ENCODE results near the gene PLOD1.
A peak's percentile ranks its signal among the peaks of the same experiment; 100 is the strongest.
"Not testable (repeated sequence)": the region's sequence is repeated elsewhere in the genome, so short reads cannot be mapped to it uniquely, and the experiment has no call there.

PLOD1 gene

DNA sequence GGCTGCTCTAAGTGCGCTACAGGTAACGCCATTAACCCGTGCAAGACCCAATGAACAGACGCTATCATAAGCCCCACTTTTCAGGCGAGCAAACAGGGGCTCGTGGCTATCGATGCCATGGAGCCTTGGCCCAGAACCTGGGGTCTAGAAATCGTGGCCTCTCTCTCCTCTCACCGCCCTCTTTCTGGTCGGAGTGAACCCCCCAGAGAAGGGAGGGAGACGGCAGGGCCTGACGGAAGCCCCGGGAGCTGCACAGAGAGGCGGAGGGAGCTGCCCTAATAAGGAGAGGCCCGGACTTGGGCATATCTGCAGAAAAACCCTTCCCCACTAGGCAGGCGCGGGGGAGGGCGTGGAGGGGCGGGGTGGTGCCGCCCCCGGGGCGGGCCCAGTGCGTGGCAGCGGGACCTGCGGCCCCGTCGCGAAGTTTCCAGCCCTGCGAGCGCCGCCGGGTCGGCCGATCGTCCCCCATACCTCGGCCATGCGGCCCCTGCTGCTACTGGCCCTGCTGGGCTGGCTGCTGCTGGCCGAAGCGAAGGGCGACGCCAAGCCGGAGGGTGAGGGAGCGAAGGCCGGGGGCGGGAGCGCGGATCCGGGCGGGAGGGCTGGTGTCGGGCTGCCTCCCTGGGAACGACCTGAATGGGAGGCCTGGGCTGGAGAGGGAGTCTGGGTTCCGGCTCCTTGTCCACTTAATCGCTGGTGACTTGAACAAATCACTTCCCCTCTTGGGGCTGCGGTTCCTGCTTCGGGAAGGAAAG is at the start of gene PLOD1:
PLOD1 (plus strand) TSS at position 416 of the 755 bp plus-strand sequence; CDS start at position 479, 63 bp downstream.
- peak; percentile 75 to 78 (median 75) for DNase-seq (ENCODE audit: low read depth in 3 of 3)

DNA sequence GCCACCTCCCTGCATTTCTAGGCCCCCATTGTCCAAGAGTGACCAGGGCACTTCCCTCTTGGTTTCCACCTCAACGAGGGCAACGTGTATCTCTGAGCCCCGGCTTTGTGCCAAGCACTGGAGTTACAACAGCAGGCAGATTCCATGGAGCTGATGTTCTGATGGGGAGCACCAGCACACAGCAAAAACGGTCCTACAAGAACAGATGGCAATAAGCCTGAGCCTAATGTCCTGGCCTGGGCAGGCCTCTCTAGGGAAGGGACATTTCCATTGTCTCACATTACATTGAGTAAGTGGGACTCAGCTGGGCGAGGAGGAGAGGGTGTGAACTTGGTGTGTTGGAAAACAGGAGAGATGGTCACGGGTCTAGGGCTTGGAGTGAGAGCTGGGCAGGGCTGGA is 48.6 kb upstream of the PLOD1 start:
- no peak for DNase-seq (ENCODE audit: low read depth in 3 of 3)

DNA sequence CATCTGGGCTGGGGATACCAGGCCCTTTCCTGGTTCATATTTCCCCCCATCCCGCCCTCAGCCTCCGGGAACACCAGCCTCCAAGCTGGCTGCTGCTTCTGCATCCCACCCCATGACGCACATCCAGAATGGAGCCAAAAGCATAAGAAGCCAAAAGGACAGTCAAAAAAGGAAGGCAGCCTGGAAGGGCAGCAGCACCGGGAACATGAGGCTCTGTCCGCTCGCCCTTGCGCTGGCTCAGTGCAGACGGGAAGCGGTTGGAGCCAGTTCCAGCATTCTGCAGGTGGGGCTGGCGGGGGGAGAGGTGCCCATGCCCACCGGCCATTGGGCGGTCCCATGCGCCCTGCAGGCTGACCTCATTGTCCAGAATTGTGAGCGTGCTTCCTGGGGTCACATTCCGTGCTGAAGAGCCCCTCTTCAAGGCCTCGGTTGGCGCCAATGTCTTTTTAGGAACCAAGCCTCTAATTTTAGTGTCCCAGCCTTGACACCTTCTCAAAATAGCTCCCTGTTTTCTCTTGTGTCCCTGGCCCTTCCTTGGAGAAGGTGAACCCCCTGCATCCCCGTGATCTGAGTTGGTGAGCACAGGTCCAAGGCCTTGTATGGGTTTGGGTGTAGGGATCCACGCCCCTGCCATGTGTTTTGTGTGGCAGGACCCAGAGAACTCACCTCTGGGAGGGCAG is 47.4 kb upstream of the PLOD1 start:
- no peak for DNase-seq (ENCODE audit: low read depth in 3 of 3)

DNA sequence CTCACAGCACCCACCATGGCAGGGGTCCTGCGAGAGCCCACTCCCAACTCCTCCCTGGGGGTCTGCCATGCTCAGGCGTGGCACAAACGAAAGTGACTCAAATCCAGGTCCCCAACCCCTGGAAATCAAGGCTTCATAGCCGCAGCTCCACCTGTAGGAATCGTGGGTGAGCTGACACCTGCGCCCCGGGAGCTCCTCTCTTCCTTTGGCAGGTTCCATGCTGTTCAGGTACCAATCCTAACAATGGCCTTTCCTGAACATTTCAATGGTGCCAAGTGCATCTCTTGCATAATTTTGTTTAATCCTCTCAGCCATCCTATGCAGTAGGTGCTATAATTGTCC is 46.9 kb upstream of the PLOD1 start:
- DNase-seq (ENCODE audit: low read depth in 3 of 3), result no peak

DNA sequence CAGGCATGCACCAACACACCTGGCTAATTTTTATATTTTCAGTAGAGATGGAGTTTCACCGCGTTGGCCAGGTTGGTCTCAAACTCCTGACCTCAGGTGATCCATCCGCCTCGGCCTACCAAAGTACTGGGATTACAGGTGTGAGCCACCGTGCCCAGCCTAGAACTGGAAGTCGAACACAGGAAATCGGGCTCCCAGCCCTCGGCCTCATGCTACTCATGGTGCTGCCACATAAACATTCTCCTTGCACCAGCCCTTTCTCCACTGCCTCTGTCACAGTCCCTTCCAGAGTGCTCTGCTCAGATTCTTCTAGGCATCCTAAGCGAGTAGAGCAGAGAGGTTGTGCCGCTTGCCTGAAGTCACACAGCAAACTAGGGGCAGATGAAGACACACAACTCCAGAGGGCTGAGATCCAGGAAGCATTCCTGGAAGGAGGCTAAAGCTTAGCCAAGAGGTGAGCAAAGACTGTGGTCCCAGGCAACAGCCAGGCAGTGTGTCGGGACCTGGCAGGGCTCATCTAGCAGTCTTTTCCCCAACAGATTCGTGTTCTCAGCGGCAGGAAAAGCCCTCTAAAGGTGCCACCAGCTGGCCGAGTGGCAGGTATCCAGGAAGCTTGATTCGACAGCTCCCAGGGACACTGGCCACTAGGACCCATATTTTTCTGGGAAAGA is 46.2 kb upstream of the PLOD1 start:
- no peak for DNase-seq (ENCODE audit: low read depth in 3 of 3)

DNA sequence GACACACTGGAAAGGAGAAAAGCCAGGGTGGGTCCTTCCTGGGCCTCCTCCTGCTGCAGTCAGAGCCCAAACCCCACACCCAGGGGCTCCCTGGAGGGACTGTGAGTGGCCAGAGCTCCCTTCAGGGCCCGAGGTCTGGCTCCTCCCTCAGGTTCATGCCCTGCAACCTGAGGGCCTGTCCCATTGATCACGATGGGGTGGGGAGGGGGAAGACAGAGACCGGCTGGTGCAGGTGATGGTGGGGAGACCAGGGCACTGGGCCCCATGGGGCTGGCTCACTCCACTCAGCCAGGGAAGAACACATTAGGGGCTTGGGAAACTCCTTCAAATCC is 45.7 kb upstream of the PLOD1 start:
- no peak for DNase-seq (ENCODE audit: low read depth in 3 of 3)

DNA sequence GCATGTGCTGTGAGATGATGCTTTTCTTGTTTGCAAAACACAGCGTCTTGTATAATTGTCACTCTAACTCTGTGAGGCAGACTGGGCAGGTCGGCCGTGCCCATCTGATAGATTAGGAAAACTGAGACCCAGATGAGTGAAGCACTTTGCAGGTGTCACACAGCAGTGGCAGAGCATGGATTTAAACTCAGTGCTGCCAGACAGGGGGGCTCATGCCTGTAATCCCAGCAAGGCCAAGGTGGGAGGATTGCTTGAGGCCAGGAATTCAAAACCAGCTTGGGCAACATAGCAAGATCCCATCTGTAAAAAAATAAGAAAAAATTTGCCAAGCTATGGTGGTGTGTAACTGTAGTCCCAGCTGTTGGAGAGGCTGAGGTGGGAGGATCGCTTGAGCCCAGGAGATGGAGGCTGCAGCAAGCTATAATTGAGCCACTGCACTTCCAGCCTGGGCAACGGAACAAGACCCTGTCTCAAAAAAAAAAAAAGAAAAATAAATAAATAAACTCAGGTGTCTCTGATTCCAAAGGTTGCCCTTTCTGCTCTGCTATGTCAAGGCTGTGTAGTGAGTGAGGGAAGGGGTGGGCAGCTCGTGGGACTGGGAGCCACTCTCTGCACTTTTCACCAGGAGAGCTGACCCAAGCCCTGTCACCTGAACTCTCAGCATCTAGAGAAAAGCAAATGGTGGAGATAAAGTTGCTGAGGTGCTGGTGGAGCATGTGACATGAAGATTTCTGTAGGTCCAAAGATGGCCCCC is 42.9 kb upstream of the PLOD1 start:
- no peak for DNase-seq (ENCODE audit: low read depth in 3 of 3)

DNA sequence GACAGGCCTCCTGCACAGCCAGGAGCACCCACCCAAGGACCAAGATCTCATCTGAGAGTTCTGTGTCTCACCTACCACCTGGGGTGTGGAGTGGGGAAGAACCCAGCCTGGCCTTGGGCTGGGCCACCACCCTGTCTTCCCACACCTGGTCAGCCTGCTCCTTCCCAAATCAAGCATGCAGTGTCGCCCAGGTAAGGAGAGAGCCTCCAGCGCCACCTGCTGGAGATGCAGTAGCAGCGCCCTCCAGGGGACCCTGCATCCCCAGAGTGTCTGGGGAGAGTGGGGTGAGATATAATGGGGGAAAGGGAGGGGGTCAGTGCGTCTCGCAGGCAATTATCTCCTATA is 40.6 kb upstream of the PLOD1 start:
- DNase-seq (ENCODE audit: low read depth in 3 of 3), result peak; percentile 44 to 49 (median 48)

DNA sequence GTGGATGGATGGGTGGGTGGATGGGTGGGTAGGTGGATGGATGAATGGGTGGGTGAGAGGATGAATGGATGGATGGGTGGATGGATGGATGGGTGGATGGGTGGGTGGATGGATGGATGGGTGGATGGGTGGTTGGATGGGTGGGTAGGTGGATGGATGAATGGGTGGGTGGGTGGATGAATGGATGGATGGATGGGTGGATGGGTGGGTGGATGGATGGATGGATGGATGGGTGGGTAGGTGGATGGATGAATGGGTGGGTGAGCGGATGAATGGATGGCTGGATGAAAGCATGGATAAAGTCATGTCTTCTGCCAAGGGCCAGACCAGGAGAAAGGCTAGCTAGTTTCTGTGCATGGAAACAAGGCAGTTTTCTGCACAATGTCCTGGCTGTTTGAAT is 40.0 kb upstream of the PLOD1 start:
- DNase-seq (ENCODE audit: low read depth in 3 of 3), result not testable (repeated sequence)

DNA sequence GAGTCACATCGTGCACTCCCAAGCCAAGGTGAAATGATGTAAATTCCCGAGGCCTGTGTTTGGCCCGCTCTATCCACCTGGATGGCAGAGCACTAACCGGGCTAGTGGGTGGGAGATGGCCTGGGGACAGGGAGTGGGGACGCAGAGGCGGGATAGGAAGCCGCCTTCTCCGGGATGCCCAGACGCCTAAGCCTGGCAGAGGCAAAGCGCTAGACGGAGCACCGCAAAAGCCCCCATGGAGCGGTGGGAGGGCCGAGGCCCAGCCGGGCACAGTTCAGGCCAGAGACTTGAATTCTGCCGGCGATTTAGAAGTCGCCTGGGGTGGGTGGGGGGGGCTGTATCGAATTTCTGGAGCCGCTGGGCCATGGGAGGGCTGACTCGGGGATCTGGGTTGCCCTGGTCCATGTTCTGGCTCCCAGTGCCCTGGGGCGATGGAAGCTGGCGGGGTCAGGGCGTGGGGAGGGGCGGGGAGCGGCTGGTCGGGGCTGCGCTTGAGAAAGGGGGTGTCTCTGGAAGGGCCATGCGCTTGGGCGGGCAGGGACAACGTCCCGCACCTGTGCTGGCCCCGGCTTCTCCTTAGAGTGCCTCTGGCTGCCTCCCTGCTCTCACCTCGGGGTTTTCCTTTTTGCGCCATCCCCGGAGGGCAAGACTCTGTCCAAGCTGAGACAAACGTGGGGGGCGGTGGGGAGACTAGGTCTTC is 36.3 kb upstream of the PLOD1 start:
- DNase-seq (ENCODE audit: low read depth in 3 of 3), result no peak

DNA sequence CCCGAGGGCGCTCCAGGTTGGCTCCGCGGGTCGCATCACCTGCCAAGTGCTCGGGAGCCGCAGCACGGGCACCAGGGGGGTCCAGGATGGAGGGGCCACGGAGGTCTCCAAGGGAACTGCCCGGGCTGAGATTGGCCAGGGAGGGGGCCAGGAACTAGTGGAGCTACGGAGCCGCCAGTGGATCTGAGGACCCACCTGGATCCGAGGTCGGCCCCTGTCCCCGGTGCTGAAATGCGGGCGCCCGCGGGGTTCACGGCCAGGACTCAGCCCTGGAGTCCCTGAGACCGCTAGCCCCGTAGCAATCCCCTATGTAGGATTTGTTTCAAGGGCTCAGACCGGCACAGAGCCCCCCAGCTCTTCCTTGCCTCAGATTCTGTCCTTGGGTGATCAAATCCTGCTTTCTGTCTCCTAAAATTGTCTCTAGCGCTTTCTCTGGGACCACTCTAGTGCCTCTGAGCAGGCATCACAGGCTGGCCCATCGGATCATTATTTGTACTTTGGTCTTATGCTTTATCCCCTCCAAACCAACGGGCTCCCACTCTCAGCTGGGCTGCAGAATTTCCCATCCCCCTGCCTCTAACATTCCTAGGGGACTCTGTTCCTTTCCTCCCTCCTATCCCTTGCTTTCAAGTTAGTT is 35.6 kb upstream of the PLOD1 start:
- DNase-seq (ENCODE audit: low read depth in 3 of 3), result no peak

DNA sequence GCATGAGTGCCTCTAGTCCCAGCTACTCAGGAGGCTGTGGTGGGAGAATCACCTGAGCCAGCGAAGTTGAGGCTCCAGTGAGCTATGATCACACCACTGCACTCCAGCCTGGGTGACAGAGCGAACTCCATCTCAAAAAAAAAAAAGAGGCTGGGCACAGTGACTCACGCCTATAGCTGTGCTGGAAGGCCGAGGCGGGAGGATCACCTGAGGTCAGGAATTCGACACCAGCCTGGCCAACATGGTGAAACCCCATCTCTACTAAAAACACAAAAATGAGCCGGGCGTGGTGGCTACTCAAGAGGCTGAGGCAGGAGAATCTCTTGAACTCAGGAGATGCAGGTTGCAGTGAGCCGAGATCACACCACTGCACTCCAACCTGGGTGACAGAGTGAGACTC is 33.1 kb upstream of the PLOD1 start:
- not testable (repeated sequence) for DNase-seq (ENCODE audit: low read depth in 3 of 3)

DNA sequence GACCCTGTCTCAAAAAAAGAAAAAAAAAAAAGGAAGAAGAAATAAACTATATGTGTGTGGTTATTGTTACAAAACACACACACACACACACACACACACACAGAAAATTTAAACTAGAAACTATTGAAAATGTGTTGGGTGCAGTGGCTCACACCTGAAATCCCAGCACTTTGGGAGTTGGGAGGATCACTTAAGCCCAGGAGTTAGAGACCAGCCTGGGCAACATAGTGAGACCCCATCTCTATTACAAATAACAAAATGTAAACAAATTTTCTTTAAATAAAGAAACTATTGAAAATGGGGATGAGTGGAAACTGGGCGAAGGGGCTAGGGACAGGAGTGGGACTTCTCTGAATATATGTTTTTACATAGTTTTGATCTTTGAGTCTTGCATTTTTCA is 31.3 kb upstream of the PLOD1 start:
- no peak for DNase-seq (ENCODE audit: low read depth in 3 of 3)

DNA sequence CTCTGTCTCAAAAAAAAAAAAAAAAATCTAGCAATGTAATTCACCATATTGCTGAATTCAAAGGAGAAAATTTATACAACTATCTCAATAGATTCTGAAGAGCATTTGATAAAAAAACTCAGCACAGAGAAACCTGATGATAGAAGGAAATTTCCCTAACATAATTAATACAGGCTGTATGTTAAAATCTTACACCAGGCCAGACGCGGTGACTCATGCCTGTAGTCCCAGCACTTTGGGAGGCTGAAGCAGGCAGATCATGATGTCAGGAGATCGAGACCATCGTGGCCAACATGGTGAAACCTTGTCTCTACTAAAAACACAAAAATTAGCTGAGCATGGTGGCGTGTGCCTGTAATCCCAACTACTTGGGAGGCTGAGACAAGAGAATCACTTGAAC is 30.4 kb upstream of the PLOD1 start:
- DNase-seq (ENCODE audit: low read depth in 3 of 3), result not testable (repeated sequence)

DNA sequence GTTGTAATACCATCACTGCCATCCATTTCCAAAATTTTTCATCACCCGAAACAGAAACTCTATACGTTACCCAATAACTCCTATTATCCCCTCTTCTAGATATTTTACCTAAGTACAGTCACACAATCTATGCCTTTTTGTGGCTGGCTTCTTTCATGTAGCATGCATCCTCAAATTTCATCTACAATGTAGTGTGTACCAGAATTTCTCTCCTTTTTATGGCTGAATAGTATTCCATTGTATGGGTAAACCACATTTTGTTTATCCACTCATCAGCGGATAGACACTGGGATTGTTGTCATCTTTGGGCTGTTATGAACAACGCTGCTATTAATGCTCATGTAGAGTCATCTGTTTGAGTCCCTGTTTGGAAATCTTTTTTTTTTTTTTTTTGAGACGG is 29.5 kb upstream of the PLOD1 start:
- no peak for DNase-seq (ENCODE audit: low read depth in 3 of 3)

DNA sequence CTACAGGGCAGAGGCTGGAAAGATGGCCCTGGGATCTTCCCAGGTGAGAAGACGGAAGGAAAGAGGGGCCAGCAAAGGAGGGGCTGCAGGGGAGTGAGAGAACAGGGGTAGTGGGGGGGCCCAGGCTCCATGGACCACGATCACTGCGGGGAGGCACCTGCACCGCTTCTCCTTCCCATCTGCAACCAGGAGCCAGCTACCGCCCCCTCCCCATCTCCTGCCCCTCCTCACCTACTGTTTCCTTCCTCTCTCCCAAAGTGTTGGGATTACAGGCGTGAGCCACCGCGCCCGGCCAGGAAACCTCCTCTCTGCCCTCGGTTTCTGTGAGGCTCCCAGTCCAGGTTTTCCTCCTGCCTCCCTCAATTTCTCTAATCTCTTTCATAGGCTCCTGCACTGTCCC is 27.6 kb upstream of the PLOD1 start:
- no peak for DNase-seq (ENCODE audit: low read depth in 3 of 3)

DNA sequence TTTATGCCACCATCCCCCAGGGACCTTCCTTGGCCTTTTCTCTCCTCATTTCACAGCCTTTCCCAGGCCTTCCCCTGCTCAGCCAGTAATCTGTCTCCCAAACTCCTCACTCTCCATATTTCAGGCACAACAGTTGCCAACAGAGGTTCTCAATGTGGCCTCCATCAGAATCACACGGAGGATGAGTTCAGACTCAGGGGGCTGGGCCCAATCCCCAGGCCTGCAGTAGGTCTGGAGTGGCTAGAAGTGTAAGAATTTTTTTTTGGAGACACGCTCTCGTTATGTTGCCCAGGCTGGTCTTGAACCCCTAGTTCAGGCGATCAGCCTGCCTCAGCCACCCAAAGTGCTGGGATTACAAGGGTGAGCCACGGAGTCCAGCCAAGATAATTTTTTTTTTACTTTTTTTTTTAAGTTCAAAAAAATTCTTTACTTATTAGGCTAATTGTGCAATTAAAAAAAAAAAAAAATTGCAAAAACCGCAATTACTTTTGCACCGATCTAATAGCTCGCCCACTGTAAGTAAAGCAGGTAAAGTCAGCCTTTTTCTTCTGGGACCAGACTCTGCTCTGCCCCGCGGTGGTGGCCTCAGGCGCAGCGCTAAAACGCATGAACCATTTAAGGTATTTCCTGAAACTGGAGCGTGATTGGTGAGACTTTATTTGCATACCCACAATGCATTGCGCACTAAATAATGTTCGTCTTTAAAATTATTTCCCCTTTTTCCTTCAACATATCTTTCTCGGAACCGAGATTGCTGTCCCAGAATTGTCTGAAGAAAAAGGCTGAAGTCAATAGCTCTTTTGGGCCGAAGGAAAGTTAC is 27.0 kb upstream of the PLOD1 start:
- DNase-seq (ENCODE audit: low read depth in 3 of 3), result peak; percentile 57 to 85 (median 80)

DNA sequence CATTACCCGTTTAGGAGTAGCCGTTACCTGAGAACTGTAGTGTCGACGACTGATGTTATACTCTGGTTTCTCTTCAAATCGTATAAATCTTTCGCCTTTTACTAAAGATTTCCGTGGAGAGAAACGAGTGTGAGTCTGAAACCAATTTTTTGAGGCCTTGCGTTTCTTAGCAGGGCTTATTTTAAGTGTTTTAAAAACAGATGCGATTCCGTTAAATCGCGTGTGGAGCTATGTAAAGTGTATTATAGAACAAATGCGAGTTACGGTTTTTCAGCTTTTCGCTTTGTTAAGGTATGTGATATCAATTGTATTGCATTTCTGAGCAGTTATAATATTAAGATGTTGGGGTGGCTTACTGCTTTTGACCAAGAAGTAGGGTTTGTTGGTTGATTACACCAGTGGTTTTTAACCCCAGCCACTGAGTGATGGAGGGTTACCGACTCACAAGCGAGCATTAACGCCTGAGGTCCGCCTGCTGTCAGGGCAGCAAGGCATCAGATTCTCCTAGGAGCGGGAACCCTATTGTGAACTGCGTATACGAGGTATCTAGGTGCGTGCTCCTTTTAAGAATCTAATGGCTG is 26.3 kb upstream of the PLOD1 start:
- DNase-seq (ENCODE audit: low read depth in 3 of 3), result peak in 2 of 3 experiments; percentile 27 to 38

DNA sequence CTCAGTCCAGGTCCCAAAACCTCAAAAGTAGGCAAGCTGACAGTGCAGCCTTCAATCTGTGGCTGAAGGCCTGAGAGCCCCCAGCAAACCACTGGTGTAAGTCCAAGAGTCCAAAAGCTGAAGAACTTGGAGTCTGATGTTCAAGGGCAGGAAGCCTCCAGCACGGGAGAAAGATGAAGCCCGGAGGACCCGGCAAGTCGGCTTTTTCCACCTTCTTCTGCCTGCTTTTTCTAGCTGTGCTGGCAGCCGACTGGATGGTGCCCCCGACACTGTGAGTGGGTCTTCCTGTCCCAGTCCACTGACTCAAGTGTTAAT is 23.6 kb upstream of the PLOD1 start:
- not testable (repeated sequence) for DNase-seq (ENCODE audit: low read depth in 3 of 3)

DNA sequence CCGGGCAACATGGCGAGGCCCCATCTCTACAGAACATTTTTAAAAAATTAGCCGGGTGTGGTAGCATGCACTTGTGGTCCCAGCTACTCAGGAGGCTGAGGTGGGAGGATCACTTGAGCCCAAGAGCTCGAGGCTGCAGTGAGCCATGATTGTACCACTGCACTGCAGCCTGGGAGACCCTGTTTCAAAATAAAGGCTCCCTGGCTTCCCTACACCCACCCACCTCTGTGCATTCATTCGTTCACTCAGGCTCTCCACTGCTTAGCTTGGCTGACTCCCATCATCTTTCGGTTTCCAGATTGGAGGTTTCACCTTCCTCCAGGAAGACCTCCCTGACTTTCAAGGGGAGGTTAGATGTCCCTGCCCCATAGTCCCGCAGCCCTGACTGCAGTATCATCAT is 22.5 kb upstream of the PLOD1 start:
- DNase-seq (ENCODE audit: low read depth in 3 of 3), result no peak
